Measurements from ENCODE around the gene IYD.

GRCh38 chr6:150325066-150325772 lies 43.6 kb upstream of the IYD start:
- TF ChIP-seq NFRKB (IDR thresholded peaks at IDR 0.05) (no peak), L3MBTL2 (conservative IDR thresholded peaks at IDR 0.05) (no peak)

Data from HEK293T (cell line).